ENCODE measurements around the gene VSX2.

- TF ChIP-seq CTCF (IDR thresholded peaks at IDR 0.05; ENCODE audit: insufficient read depth, low read depth, low read length) (no peak), EZH2 (IDR thresholded peaks at IDR 0.05; ENCODE audit: insufficient read depth, low read length) (no peak)
Measured at GRCh38 chr14:74296037-74296467, 56.8 kb downstream of the VSX2 start.
